ENCODE measurements around the gene MYOCOS. TPM values are rescaled to one million over a fixed set of nuclear protein-coding genes. Genes with fewer than 3 reads are reported as not detected.
"Not testable (repeated sequence)": the region's sequence is repeated elsewhere in the genome, so short reads cannot be mapped to it uniquely, and the experiment has no call there.

MYOCOS gene
- total RNA-seq, 4 donors from 2014 or later = not detected

DNA sequence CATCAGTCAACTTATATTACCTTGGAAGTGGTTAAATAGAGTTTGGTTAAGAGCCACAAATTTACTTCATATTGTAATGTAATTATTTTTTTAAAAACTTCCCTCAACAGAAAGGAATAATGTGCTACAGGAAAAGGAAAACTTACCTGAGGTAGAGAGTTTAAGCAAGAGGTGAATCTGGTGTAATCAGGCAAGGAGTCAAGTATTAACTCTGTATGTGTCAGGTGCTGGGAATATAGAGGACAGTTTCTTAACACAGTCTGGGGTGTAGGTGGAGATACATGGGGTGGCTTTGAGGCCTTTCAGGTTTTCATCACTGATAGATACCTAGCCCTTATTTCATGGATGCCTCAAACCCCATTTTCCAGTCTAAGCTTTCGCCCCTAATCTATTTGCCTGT lies 25.9 kb upstream of the MYOCOS start:
- Histone ChIP-seq H3K4me3 (no peak overlapping the region), H3K27ac (no peak overlapping the region), H3K36me3 (peaks cover 0 to 42% of the 10 kb centered on the region in 2 donors), H3K4me1 (no peaks in the 10 kb centered on the region), H3K27me3 (no peaks in the 10 kb centered on the region), H3K9me3 (no peaks in the 10 kb centered on the region)
- 90 to 100% methylated on average over 1 of the region's 1 CpG for WGBS, 2 donors (ENCODE audit: low coverage in 1 of 2)
- no peak for ATAC-seq
- TF ChIP-seq CTCF (IDR thresholded peaks at IDR 0.05) (no peak), POLR2A (IDR thresholded peaks at IDR 0.05) (no peak), POLR2AphosphoS5 (IDR thresholded peaks at IDR 0.05) (no peak), EP300 (IDR thresholded peaks at IDR 0.05) (no peak)

GRCh38 chr1:171596705-171597104 lies 25.3 kb upstream of the MYOCOS start:
- 81 to 93% methylated on average over 2 of the region's 2 CpGs for WGBS, 2 donors (ENCODE audit: low coverage in 1 of 2)
- ATAC-seq = no peak
- H3K4me3 ChIP-seq = no peak overlapping the region
- H3K27ac ChIP-seq = no peak overlapping the region
- H3K9me3 ChIP-seq = no peaks in the 10 kb centered on the region
- peaks cover 0 to 36% of the 10 kb centered on the region in 2 donors for H3K36me3 ChIP-seq
- no peak for TF ChIP-seq POLR2AphosphoS5 (IDR thresholded peaks at IDR 0.05)
- no peak for TF ChIP-seq POLR2A (IDR thresholded peaks at IDR 0.05)
- no peak for TF ChIP-seq CTCF (IDR thresholded peaks at IDR 0.05)
- TF ChIP-seq EP300 (IDR thresholded peaks at IDR 0.05) = no peak
- no peaks in the 10 kb centered on the region for H3K27me3 ChIP-seq
- H3K4me1 ChIP-seq = no peaks in the 10 kb centered on the region

DNA sequence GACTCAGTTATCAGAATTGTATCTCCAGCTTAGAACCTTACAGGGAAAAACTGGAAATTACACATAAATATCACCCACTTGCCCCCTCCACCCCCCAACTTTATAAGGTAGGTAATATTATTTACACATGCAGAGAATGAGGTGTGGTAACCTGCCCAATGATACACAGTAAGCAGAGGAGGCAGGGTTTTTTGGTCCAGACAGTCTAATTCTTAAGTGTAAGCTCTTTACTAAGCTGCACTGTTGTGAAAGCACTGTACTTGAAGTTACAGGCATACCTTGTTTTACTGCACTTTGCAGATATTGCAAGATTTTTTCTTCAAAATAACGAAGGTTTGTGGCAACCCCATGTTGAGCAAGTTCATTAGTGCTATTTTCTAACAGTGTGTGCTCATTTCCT lies 24.8 kb upstream of the MYOCOS start:
- TF ChIP-seq EP300 (IDR thresholded peaks at IDR 0.05) = no peak
- TF ChIP-seq POLR2A (IDR thresholded peaks at IDR 0.05) = no peak
- TF ChIP-seq CTCF (IDR thresholded peaks at IDR 0.05) = no peak
- TF ChIP-seq POLR2AphosphoS5 (IDR thresholded peaks at IDR 0.05) = no peak
- Histone ChIP-seq H3K27ac (no peak overlapping the region), H3K27me3 (no peaks in the 10 kb centered on the region), H3K4me1 (no peaks in the 10 kb centered on the region), H3K9me3 (no peaks in the 10 kb centered on the region), H3K36me3 (peaks cover 0 to 31% of the 10 kb centered on the region in 2 donors), H3K4me3 (no peak overlapping the region)
- ATAC-seq = no peak
- WGBS, 2 donors (ENCODE audit: low coverage in 1 of 2) = 73 to 100% methylated on average over 1 of the region's 1 CpG

DNA sequence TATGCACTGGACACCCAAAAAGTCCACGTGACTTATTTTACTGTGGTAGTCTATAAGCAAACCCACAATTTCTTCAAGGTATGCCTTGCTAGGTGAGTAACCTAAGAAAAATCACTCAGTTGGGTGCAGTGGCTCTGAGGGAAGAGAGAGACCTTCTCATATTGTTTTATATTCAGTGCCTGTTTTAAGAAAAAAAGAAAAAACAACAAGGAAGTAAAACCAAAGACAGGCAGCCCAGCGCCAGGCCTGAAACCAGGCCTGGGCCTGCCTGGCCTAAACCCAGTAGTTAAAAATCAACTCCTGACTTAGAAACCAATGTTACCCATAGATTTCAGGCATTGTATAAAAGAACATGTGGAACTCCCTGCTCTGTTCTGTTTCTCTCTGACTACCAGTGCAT lies 21.7 kb upstream of the MYOCOS start:
- H3K27ac ChIP-seq, H3K4me1 ChIP-seq, H3K27me3 ChIP-seq, H3K36me3 ChIP-seq, ATAC-seq, H3K9me3 ChIP-seq, H3K4me3 ChIP-seq: not testable (repeated sequence)
- WGBS, 2 donors (ENCODE audit: low coverage in 1 of 2) = 95 to 100% methylated on average over 2 of the region's 2 CpGs

DNA sequence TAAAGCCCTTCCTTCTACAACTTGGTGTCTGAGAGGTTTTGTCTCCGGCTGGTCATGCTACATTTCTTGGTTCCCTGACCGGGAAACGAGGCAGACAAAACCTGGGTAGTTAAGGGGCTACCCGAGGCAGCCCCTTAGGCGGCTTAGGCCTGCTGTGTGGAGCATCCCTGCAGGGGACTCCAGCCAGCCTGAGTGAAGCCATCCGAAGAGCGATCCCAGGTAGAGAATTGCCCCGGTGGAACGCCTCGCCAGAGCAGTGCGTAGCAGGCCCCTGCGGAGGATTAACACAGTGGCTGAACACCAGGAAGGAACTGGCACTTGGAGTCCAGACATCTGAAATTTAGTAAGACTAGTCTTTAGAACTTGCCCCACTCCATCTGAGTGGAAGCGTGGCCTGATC lies 21.2 kb upstream of the MYOCOS start:
- ATAC-seq = no peak
- Histone ChIP-seq H3K27ac (no peak overlapping the region), H3K9me3 (no peaks in the 10 kb centered on the region), H3K27me3 (no peaks in the 10 kb centered on the region), H3K36me3 (no peaks in the 10 kb centered on the region), H3K4me1 (no peaks in the 10 kb centered on the region), H3K4me3 (no peak overlapping the region)
- TF ChIP-seq POLR2A (IDR thresholded peaks at IDR 0.05) = no peak
- TF ChIP-seq POLR2AphosphoS5 (IDR thresholded peaks at IDR 0.05) = no peak
- no peak for TF ChIP-seq EP300 (IDR thresholded peaks at IDR 0.05)
- no peak for TF ChIP-seq CTCF (IDR thresholded peaks at IDR 0.05)
- 92% methylated on average over 5 of the region's 13 CpGs; no CpG with 5 or more reads in 1 of the 2 donors for WGBS, 2 donors (ENCODE audit: low coverage in 1 of 2)

DNA sequence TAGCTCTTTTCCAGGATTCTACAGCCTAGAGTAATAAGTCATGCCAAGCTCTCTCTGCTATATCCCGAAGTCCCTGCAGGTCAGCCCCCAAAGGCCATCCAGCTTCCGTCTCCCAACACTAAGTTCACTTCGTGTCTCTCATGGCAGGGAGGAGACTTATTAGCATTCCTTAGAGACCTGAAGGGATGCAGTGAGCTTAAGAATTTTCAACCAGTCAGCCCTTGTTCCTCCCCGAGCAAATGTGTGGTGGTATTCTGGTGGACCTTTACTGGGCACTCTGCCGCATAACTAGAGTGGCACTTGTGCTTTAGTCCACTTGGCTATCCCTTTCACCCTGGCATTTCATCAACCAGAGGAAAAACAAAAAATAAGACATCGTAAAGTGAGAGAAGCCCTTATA lies 19.0 kb upstream of the MYOCOS start:
- not testable (repeated sequence) for H3K9me3 ChIP-seq, H3K4me1 ChIP-seq, H3K36me3 ChIP-seq, H3K27ac ChIP-seq, ATAC-seq, H3K4me3 ChIP-seq, H3K27me3 ChIP-seq
- WGBS, 2 donors (ENCODE audit: low coverage in 1 of 2) = 33 to 89% methylated on average over 3 of the region's 6 CpGs
